GM21423 (cell line): ENCODE results near the gene TYW3.
"Not testable (repeated sequence)": the region's sequence is repeated elsewhere in the genome, so short reads cannot be mapped to it uniquely, and the experiment has no call there.

Experiments
- ATAC-seq: cut with Tn5 transposase; IDR thresholded peaks from one replicate; pipeline ENCODE4 v1.9.1; 2021; ENCODE audit warnings: mild to moderate bottlenecking, moderate library complexity; ENCODE audit not compliant: unreplicated experiment

TYW3 gene

DNA sequence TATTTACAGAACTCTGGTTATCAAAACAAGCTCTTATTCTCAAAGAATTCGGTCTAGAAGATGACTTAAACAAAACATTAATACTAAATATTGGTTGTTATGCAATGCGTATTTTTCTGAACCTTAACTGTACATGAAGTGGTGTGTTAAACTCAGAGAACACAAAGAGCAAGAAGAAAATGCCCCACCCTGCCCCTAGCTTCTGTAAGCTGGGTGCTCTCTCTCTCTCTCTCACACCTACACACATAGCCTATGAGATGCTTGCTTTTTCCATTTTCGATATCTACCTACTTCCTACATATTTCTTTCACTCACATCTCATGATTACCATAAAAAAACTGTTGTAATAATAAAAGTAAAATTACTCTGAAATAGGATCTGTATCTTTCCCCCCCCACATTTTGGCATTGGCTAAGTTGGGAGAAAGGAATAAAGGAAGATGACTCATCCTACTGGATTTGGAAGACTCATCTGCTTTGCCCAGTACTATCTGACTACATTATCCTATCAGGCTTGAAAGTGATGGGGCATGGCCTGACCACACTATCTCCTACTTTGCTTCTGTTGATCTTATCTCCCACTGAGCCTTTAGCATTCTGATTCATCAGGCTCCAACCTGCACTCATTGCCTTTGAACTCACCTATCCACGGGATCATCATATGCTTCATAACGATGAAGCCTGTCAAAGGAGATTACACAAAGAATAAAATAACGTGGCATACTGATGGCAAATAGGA lies 3.0 kb upstream of the TYW3 start:
- no peak for ATAC-seq

DNA sequence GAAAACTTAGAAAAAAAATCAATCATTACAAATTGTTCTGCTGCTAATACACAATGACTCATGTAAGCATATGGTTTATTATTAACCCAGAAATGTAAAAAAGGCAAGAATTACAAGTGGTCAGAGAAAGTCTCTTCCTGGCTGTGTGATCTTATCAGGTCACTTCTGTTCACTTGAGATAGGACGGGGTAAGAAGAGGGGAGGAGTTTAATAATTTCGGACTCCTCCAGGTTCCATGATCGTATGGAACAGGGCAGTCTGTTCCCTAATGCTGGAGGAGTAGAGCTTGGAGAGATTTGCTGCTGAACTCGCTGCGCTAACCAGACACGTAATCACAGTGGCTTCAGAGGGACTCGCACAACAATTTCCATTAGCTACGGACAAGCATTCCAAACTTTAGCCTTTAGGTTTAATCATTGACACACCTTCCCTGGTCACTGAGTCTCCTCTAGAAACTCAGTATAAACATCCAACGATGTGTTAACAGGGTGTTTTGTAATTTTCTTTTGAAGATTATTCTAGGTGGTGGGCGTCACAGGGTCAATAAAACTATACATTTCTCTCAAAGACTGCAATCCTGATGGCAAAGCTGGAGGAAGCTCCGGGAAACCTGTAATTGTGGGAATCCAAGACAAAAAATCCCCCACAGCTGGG lies 1.4 kb upstream of the TYW3 start:
- ATAC-seq: peak; percentile 38

- ATAC-seq: peak; percentile 12
These were observed 643 bp upstream of the TYW3 start for GRCh38 chr1:74732071-74732946.

DNA sequence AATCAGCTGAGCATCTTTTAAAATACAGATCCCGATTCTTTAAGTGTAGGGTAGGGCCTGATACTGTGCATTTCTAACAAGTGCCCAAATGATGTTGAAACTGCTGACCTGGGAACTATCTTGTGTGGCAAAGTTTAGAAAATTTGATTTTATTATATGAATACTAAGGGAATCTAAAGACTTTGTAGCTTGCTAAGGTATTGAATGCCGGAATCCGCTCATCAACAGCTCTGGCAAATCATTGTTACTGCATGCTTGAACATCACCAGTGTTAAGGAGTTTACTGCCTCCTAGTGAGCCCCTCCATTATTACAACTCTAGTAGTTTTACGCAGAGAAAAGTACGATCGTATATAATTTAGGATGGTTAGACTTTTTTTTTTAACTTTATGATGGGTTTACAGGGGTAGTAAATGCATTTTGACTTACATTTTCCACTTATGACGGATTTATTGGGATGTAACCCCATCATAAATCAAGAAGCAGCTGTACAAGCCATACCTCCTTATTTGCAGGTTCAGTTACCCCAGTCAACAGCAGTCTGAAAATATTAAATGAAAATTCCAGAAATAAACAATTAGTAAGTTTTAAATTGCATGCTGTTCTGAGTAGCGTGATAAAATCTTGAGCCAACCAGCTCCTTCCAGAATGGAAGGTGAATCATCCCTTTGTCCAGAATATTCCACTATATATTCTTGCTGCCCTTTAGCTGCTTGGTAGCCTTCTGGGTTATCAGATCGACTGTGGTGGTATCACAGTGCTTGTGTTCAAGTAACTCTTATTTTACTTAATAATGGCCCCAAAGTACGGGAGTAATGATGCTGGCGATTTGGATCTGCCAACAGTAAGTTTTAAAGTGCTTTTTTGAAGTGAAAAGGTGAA lies 892 bp downstream of the TYW3 start:
- peak; percentile 45 for ATAC-seq

DNA sequence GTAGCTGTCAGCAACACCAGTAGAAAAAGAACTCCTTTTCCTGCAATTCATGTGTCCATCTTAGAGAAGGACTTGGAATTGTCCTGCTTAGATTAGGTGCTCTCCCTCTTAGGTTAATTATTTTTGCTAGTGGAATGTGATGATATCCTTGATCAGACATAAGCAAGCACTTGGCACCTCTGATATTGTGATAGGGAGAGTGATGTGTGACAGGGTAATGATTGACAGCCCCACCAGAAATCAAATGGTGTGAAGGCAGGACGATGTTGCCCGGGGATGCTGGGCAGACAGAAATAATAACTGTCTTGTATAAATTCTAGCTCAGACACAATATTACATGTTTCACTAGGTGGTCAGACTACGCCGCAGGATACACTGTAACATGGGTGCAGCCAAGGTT lies 4.4 kb downstream of the TYW3 start:
- ATAC-seq: no peak

DNA sequence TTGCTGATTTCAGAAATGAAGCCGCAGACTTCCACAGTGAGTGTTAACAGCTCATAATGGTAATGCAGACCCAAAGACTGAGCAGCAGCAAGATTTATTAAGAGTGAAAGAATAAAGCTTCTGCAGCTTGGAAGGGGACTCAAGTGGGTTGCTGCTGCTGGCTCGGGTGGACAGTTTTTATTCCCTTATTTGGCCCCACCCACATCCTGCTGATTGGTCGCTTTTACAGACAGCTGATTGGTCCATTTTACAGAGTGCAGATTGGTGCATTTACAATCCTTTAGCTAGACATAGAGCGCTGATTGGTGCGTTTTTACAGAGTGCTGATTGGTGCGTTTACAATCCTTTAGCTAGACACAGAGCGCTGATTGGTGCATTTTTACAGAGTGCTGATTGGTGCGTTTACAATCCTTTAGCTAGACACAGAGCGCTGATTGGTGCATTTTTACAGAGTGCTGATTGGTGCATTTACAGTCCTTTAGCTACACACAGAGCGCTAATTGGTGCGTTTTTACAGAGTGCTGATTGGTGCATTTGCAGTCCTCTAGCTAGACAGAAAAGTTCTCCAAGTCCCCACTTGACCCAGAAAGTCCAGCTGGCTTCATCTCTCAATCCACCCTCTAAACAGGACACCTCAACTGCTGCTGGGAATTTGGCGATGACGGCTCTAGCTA lies 7.5 kb downstream of the TYW3 start:
- ATAC-seq: not testable (repeated sequence)

DNA sequence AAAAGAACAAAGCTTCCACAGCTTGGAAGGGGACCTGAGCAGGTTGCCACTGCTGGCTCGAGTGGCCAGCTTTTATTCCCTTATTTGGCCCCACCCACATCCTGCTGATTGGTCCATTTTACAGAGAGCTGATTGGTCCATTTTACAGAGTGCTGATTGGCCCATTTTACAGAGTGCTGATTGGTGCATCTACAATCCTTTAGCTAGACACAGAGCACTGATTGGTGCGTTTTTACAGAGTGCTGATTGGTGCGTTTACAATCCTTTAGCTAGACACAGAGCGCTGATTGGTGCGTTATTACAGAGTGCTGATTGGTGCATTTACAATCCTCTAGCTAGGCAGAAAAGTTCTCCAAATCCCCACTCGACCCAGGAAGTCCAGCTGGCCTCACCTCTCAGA lies 12.3 kb downstream of the TYW3 start:
- not testable (repeated sequence) for ATAC-seq

DNA sequence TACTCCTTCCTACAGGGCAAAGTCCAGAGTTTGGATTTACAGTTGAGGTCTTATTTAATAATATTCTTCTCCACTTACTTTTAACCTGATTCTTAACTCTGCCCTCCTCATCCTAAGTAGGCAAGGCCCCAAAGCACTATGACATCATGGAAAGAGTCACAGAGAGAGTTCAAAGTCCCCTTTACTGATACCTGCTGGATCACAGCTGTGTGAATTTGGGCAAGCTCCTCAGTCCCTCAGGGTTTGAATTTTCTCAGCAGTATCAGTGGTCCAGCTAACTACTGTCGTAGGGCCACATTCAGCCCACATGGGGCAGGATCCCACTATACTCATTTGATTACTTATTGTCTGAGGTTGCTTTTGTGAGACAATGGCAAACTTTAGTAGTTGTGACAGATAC lies 16.0 kb downstream of the TYW3 start:
- peak; percentile 66 for ATAC-seq

- no peak for ATAC-seq
These were observed 20.2 kb downstream of the TYW3 start for GRCh38 chr1:74753104-74753503.

DNA sequence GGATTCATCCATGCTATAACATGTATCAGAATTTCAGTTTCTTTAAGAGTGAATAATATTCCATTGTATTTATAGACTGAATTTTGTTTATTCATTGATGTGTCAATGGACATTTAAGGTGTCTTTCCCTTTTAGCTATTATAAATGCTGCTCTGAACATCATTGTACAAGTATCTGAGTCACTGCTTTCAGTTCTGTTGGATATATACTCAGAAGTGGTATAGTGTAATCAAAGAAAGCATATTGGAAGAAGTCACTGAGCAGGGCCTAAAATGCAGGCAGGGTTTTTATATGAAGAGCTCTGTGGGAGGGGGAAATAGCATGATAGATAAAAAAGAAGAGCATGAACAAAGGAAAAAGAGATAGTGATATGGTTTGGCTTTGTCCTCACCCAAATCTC lies 22.5 kb downstream of the TYW3 start:
- ATAC-seq: no peak

- ATAC-seq: not testable (repeated sequence)
These were observed 23.7 kb downstream of the TYW3 start for GRCh38 chr1:74756650-74757049.

DNA sequence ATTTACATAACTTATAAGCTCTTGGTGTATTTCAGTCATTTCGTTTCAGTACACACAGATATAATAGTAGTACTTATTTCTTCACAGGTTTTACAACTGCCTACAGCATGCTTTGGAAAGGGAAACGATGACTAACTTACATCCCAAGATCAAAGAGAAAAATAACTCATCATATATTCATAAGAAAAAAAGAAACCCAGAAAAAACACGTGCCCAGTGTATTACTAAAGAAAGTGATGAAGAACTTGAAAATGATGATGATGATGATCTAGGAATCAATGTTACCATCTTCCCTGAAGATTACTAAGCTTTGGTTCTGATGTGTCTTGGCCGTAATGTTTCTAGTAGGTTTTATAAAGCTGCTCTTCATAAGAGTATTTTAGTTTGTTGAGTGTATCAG lies 30.9 kb downstream of the TYW3 start:
- no peak for ATAC-seq

DNA sequence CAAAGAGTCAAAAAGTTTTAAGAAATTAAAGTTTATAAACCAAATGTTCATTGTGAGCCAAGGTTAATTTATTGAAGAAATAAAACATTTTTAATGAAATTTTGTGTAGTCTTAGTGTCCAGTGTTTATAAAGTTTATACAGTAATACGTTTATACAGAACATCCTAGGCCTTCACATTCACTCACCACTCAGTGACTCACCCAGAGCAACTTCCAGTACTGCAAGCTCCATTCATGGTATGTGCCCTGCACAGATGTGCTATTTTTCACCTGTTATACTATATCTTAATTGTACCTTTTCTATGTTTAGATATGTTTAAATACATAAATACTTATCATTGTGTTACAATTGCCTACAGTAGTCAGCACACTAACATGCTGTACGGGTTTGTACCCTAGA lies 33.6 kb downstream of the TYW3 start:
- ATAC-seq: no peak

DNA sequence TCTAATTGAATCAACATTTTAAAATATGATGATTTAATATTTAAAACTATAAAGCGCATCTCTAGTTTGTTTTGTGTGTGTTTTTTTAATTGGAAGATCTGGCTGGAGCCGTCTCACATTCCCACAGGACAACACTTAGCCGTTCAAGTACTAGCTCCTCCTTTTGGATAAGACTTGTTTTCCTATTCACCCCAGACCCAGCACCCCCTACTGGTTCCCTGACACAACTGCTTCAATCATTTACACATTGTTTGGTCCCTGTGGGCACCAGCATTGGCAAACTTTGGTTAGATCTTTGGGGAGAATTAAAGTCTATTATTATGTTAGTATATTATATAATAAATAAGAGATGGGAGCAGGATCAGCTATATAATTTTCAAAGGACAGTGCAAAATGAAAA lies 34.5 kb downstream of the TYW3 start:
- ATAC-seq: peak; percentile 55

GRCh38 chr1:74771913-74772515 lies 39.1 kb downstream of the TYW3 start:
- ATAC-seq: peak; percentile 78

DNA sequence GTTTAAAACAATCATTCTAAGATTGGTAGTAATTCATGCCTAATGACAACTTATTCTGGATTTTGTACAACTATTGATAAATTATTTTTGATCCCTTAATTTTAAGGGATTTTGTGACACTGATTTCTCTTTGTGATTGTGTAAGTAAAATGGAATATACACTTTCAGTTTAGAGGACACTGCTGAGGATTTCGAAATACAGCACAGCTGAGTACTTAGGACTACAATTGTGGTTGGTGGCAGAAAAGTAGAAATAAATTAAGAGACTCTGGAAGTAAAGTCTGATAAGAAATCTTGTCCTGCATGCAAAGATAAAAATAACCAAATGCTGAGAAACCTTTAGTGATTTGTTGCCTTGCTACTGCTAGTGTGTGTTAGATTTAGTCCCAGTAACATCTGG lies 40.0 kb downstream of the TYW3 start:
- no peak for ATAC-seq

DNA sequence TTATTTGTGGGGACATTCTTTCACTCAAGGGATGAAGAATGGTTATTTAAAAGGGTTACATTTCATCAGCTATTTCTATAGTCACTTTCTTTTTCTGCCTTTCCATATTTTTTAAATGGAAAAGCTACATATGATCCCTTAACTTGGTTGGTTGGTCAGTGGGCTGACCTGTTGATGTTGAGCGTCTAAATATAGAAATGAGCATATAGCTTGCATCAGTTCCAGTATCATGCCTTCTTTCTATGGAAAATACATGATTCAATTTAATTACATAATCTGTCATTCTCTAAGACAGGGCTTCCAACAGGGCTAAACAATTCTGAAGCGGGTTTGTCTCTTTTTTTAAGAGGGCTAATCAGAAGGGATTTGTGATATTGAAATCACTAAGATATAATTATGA lies 40.6 kb downstream of the TYW3 start:
- no peak for ATAC-seq

- no peak for ATAC-seq
These were observed 42.8 kb downstream of the TYW3 start for GRCh38 chr1:74775735-74776134.

DNA sequence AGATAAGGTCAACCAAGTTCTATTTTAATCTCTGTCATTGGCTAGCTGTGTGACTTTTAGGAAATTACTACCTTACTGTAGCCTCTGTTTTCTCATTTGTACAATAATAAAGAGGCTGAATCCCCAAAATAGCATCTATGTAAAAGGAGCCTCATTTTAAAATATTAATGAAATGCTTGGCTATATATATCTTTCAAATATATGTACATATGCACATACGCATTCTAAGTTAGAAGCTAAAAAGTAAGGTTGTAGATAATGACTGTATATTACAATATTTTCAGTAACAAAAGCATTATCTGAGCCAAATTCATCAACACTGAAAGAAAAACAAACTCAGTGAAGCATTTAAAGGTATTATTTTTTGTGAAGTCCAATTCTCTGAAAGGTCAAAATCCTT lies 44.6 kb downstream of the TYW3 start:
- ATAC-seq: no peak

DNA sequence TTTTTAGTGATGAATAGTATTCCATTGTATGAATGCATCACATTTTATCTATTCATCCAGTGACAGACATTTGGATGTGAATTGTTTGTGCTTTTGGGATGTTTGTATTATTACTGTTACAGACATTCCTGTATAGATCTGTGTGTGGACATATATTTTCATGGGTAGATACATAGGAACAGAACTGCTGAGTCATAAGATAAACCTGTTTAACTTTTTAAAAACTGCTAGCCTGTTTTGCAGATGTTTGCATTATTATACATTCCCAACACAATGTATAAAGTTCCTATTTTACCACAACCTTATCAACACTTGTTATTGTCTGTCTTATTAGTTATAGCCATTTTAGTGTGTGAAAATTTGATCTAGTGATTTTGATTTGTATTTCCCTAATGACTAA lies 46.8 kb downstream of the TYW3 start:
- ATAC-seq: no peak
